Ascending aorta (tissue), 2 donors: Measurements from ENCODE around the gene STAG1. TPM values are rescaled to one million over a fixed set of nuclear protein-coding genes. Genes with fewer than 3 reads are reported as not detected.
"Not testable (repeated sequence)": the region's sequence is repeated elsewhere in the genome, so short reads cannot be mapped to it uniquely, and the experiment has no call there.

Experiments used
- DNase-seq, 2 donors: peaks; one replicate each; pipeline ENCODE4 v3.0.0-alpha.2; 2019; ENCODE audit warnings: low spot score in 2 of 2
- H3K27ac ChIP-seq, 2 donors: fragments of 200-600 bp; sonication (generic); one replicate each; pipeline ENCODE4 v1.5.1; 2016 to 2017; ENCODE audit warnings: mild to moderate bottlenecking in 1 of 2
- H3K27me3 ChIP-seq: fragments of 200-600 bp; sonication (generic); one replicate; pipeline ENCODE4 v1.5.1; 2017
- H3K36me3 ChIP-seq, 2 donors: fragments of 200-600 bp; sonication (generic); one replicate each; pipeline ENCODE4 v1.5.1; 2016
- H3K4me1 ChIP-seq, 2 donors: fragments of 200-600 bp; sonication (generic); one replicate each; pipeline ENCODE4 v1.5.1; 2016 to 2017; ENCODE audit warnings: mild to moderate bottlenecking in 1 of 2
- H3K4me3 ChIP-seq, 2 donors: fragments of 200-600 bp; sonication (generic); one replicate each; pipeline ENCODE4 v1.5.1; 2016 to 2017; ENCODE audit warnings: mild to moderate bottlenecking in 1 of 2
- H3K9me3 ChIP-seq, 2 donors: fragments of 200-600 bp; sonication (generic); one replicate each; pipeline ENCODE4 v1.5.1; 2016
- intact Hi-C: fragments of 100-400 bp; cut with DNase I; formaldehyde crosslinking; loops from one replicate; pipeline ENCODE4 v1.15.1; 2023
- total RNA-seq: library from RNA; depleted of rRNA; stranded (reverse); fragments of >200 nt; gene quantifications from one replicate; pipeline ENCODE4 v1.1.0, GENCODE V29; 2016
- TF ChIP-seq, protein P1 (sequence below), 3 experiments: fragments of 200-600 bp in 2 of 3; fragments of 450-650 bp in 1 of 3; sonication (generic) in 2 of 3; IDR thresholded peaks; one replicate each; pipeline ENCODE4 v1.5.1; 2016 to 2019; ENCODE audit warnings: antibody characterized with exemption in 3 of 3, mild to moderate bottlenecking in 1 of 3, moderate library complexity in 1 of 3

Gene STAG1
- total RNA-seq, 1 donor from 2014 or later, result 27.2 TPM

- DNase-seq, result no peak
- H3K27ac ChIP-seq, result no peak overlapping the region
- H3K9me3 ChIP-seq, result no peaks in the 10 kb centered on the region
- no peaks in the 10 kb centered on the region for H3K36me3 ChIP-seq
- no peak overlapping the region for H3K4me3 ChIP-seq
- peaks cover 5 to 22% of the 10 kb centered on the region in 2 donors for H3K4me1 ChIP-seq
- TF ChIP-seq, protein P1, sequence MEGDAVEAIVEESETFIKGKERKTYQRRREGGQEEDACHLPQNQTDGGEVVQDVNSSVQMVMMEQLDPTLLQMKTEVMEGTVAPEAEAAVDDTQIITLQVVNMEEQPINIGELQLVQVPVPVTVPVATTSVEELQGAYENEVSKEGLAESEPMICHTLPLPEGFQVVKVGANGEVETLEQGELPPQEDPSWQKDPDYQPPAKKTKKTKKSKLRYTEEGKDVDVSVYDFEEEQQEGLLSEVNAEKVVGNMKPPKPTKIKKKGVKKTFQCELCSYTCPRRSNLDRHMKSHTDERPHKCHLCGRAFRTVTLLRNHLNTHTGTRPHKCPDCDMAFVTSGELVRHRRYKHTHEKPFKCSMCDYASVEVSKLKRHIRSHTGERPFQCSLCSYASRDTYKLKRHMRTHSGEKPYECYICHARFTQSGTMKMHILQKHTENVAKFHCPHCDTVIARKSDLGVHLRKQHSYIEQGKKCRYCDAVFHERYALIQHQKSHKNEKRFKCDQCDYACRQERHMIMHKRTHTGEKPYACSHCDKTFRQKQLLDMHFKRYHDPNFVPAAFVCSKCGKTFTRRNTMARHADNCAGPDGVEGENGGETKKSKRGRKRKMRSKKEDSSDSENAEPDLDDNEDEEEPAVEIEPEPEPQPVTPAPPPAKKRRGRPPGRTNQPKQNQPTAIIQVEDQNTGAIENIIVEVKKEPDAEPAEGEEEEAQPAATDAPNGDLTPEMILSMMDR (IDR thresholded peaks at IDR 0.05), result no peak
- intact Hi-C loops, result no loop called here
- no peaks in the 10 kb centered on the region for H3K27me3 ChIP-seq
These were observed 26.7 kb downstream of the STAG1 start for GRCh38 chr3:136725468-136725867.

- intact Hi-C loops, result not testable (repeated sequence)
These were observed 29.3 kb downstream of the STAG1 start for GRCh38 chr3:136722916-136723315.

GRCh38 chr3:136722399-136722798, 29.8 kb downstream of the STAG1 start:
- H3K9me3 ChIP-seq, intact Hi-C loops, H3K27me3 ChIP-seq, H3K27ac ChIP-seq, DNase-seq, H3K36me3 ChIP-seq, H3K4me3 ChIP-seq: not testable (repeated sequence)
- H3K4me1 ChIP-seq, result peaks cover 5 to 12% of the 10 kb centered on the region in 2 donors

More at GRCh38 chr3:136722916-136723315, 29.3 kb downstream of the STAG1 start:
- H3K9me3 ChIP-seq, H3K36me3 ChIP-seq, H3K27ac ChIP-seq, DNase-seq, H3K4me3 ChIP-seq, H3K27me3 ChIP-seq: not testable (repeated sequence)
- H3K4me1 ChIP-seq, result peaks cover 5 to 17% of the 10 kb centered on the region in 2 donors

- intact Hi-C loops, result no loop called here
- no peak for DNase-seq
- H3K4me1 ChIP-seq, result peaks cover 0 to 4% of the 10 kb centered on the region in 2 donors
These were observed 32.1 kb downstream of the STAG1 start for GRCh38 chr3:136720091-136720490.

GRCh38 chr3:136716629-136717028, 35.5 kb downstream of the STAG1 start:
- no peaks in the 10 kb centered on the region for H3K9me3 ChIP-seq
- H3K36me3 ChIP-seq, result peaks cover 0 to 5% of the 10 kb centered on the region in 2 donors
- DNase-seq, result no peak
- H3K27ac ChIP-seq, result no peak overlapping the region
- H3K27me3 ChIP-seq, result no peaks in the 10 kb centered on the region
- TF ChIP-seq, protein P1 (IDR thresholded peaks at IDR 0.05), result no peak
- H3K4me3 ChIP-seq, result no peak overlapping the region
- H3K4me1 ChIP-seq, result peaks cover 0 to 4% of the 10 kb centered on the region in 2 donors
- intact Hi-C loops, result no loop called here

More at GRCh38 chr3:136720091-136720490, 32.1 kb downstream of the STAG1 start:
- TF ChIP-seq, protein P1 (IDR thresholded peaks at IDR 0.05), result no peak
- no peaks in the 10 kb centered on the region for H3K9me3 ChIP-seq
- H3K27ac ChIP-seq, result no peak overlapping the region
- no peaks in the 10 kb centered on the region for H3K27me3 ChIP-seq
- no peak overlapping the region for H3K4me3 ChIP-seq
- H3K36me3 ChIP-seq, result no peaks in the 10 kb centered on the region

DNA sequence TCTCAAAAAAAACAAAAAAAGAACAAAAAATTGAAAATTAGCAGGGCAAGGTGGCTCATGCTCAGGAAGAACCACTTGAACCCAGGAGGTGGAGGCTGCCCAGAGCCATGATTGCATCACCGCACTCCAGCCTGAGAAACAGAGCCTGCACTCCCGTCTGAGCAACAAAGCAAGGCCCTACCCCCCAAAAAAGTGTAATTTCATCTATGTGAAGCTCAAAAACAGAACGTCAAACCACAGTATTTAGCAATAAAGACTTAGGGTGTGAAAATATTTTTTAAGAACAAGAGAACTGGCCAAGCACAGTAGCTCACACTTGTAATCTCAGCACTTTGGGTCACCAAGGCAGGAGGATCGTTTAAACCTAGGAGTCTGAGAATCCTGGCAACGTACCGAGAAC, 38.2 kb downstream of the STAG1 start:
- DNase-seq, result no peak

More for the DNA sequence above, 38.2 kb downstream of the STAG1 start:
- TF ChIP-seq, protein P1 (IDR thresholded peaks at IDR 0.05), result no peak
- Histone ChIP-seq H3K27me3 (no peaks in the 10 kb centered on the region), H3K4me3 (no peak overlapping the region), H3K4me1 (no peaks in the 10 kb centered on the region), H3K9me3 (no peaks in the 10 kb centered on the region), H3K36me3 (peaks cover 0 to 5% of the 10 kb centered on the region in 2 donors), H3K27ac (no peak overlapping the region)
- intact Hi-C loops, result no loop called here
